A549 treated with GW870086 at 1 μM for 4 hours (cell line): ENCODE results near the gene RCBTB2. TPM values are rescaled to one million over a fixed set of nuclear protein-coding genes. Genes with fewer than 3 reads are reported as not detected.

Experiments
- total RNA-seq: library from RNA; stranded (reverse); fragments of 200-300 nt; extraction: Qiagen RNA extraction; gene quantifications from 5 replicates; pipeline ENCODE4 v1.2.3, GENCODE V29; 2022; ENCODE audit warnings: low read depth

The RCBTB2 gene
- 0.94 to 1.3 TPM (median 1.1 TPM) in 5 replicates for total RNA-seq

DNA sequence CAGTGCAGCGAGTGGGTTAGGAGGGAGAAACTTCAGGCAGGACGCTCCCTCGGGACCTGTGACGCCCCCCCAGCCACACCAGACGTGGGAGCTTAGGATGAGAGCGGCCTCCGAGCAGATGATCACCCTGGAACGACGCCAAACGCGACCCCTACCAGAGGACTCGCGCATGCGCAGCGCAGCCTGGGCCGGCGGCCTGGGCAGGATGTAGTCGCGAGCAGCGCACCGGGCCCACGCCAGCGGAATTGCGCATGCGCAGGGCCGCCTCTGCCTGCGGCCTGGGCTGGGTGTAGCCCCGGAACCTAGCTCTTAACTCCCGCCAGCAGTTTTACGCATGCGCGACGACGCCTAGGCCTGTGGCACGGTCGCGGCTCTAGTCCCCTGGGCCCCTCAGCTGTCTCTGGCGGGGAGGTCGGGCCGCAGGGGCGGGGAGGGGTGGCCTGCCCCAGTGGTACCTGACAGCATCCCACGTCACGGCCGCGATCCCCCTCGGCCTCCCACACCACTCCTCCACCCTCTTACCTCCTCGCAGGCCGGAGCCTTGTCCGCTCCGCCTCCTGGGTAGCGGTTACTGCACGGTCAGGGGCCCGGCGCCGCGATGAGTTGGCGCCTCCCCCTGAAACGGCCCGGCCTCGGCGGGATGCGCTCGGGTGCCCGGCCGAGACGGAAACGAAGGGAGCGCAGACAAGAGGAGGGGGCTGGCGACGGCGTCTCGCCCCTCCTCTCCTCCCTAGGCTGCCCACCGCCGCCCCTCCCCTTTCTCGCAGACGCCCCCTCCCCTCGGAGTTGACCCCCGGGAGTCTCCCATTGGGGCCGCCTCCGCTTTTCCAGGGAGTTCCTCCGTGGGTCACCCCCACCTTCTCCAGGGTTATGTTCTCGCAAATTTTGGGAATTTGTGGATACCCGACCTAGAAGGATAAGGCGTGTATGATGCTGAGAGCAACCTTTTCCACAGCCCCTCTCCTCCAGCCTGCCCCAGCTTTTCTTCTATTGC, at the start of gene RCBTB2:
Gene RCBTB2, minus strand, starts transcription at position 575 of the 994 bp plus-strand sequence. CDS start 11,141 bp downstream, outside the sequence.

Other genes with a start within 250 kb of the RCBTB2 start
- gene RB1, start 229.3 kb downstream of the RCBTB2 start, total RNA-seq: 13.0 to 16.2 TPM (median 14.1 TPM) in 5 replicates
- gene LPAR6, start 120.0 kb downstream of the RCBTB2 start, total RNA-seq: 0.29 to 1.5 TPM (median 0.82 TPM) in 5 replicates
- not detected in 5 replicates for gene CYSLTR2, start 120.8 kb upstream of the RCBTB2 start, total RNA-seq